Measurements from ENCODE around the gene DUSP16.

Gene DUSP16

DNA sequence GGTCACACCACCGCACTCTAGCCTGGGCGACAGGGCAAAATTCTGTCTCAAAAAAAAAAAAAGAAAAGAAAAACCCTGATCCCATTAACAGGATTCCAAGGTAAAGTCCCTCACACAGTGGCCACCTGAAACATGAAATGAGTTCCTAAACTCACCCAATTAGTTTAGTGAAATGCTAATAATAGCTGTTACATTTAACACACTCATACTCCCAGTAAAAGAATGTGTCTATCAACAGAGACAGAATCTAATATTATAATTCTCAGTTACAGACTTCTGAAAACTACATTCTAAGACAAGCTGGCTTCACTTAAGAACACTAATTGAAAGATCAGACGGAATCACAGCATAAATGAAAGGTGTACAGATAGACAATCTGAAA, 44.2 kb downstream of the DUSP16 start:
- Mint-ChIP-seq H3K27ac (no peak overlapping the region), H3K27me3 (no peaks in the 10 kb centered on the region), H3K4me1 (ENCODE audit: low read depth in 2 of 2) (peaks cover 4 to 6% of the 10 kb centered on the region in 2 donors), H3K9me3 (no peaks in the 10 kb centered on the region), H3K36me3 (ENCODE audit: insufficient read depth) (peaks cover 13% of the 10 kb centered on the region), H3K4me3 (no peak overlapping the region)
- ATAC-seq (replicated peaks) = no peak
- no peak for DNase-seq

DNA sequence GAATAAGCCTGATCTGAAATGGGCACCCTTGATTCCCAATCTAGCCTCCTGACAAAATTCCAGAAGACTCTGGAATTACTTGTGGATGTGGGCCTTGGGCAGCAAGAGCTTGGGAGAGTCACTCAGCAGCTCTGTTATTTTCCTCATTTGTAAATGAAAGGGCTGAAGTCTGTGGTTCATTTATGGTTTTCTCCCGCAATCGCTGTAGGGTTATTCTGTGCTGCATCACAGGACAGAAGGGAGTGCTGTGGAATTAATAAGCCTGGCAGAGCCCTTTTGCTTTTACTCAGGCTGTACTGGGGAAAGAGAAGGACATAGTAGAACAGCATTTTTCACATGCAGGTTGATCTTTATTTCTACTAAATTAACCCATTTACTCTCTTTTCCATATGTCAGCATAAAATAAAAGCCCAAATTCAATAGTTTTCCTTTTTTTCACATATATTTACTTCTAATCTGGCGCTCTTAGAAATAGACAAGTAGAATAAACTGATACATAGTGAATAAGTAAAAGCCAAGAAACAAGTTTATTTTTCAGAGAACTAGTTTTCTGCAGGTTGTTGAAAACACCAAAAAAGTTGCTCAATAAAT, 49.2 kb downstream of the DUSP16 start:
- no peak for ATAC-seq (replicated peaks)
- Mint-ChIP-seq H3K27me3 (no peaks in the 10 kb centered on the region), H3K9me3 (no peaks in the 10 kb centered on the region), H3K36me3 (ENCODE audit: insufficient read depth) (peaks cover 13% of the 10 kb centered on the region), H3K4me3 (no peak overlapping the region), H3K27ac (no peak overlapping the region), H3K4me1 (ENCODE audit: low read depth in 2 of 2) (peaks cover 0 to 4% of the 10 kb centered on the region in 2 donors)
- no peak for DNase-seq

DNA sequence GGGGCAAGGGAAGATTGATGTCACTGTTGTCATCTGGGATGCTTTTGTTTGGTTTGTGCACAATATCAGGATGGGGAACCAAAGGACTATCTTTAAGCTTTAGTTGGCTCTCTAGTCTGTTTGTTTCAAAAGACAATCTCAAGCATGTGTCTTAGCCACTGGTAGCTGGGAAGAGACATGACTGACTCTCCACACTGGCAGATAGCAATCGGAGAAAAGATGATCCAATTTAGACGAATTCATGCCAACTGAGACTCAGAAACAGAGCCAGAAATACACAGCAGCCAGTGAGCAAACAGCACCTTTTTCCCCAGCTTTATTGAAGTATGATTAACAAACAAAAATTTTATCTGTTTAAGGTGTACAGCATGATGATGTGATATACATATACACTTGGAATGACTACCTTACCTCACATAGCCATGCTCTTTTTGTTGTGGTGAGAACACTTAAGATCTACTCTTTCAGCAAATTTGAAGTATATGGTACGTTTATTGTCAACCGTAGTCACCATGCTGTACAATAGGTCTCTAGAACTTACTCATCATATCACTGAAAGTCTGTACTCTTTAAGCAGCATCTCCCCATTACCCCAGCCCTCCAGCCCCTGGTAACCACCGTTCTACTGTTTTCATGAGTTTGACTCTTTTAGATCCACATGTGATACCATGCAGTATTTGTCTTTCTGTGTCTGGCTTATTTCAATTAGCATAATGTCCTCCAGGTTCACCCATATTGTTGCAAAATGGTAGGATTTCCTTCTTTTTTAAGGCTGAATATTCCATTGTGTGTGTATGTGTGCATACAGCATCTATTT, 50.6 kb downstream of the DUSP16 start:
- Mint-ChIP-seq H3K4me1 (ENCODE audit: low read depth in 2 of 2) (peaks cover 0 to 4% of the 10 kb centered on the region in 2 donors), H3K27me3 (no peaks in the 10 kb centered on the region), H3K27ac (no peak overlapping the region), H3K36me3 (ENCODE audit: insufficient read depth) (peaks cover 2% of the 10 kb centered on the region), H3K9me3 (no peaks in the 10 kb centered on the region), H3K4me3 (no peak overlapping the region)
- DNase-seq (no peak), ATAC-seq (replicated peaks) (no peak)

DNA sequence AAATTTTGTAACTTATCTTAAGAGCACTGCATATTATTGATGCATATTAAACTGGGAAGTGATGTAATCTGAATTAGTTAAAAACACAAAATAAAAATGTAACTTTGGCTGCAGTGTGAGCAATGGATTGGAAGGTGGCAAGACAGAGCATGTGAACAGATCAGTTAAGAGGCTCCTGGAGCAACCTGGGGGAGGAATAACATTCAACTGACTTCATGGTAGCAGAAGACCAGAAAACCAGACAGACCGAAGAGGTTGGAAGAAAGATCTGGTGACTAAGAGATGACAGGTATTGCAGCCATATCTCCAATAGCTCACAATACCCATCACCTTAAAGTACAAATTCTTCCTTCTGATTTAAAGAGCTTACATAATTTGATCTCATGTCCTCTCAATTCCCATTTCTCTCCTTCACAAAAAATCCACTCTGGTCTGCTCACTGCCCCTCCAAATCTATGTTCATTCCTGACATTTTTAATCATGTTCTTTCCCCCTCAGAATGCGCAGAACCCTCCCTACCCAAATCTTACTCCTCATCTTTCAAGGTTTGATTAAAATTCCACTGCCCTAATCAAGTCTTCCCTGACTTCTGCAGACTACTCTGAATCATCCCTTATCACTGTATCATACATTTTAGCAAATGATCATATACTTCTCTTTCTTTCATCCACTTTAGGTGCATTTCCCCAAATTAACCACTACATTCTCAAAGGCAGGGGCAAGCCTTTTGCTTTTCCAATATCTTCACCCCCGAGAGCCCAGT, 51.5 kb downstream of the DUSP16 start:
- Mint-ChIP-seq H3K36me3 (ENCODE audit: insufficient read depth) (no peaks in the 10 kb centered on the region), H3K9me3 (no peaks in the 10 kb centered on the region), H3K27me3 (no peaks in the 10 kb centered on the region), H3K4me1 (ENCODE audit: low read depth in 2 of 2) (peaks cover under 1 to 9% of the 10 kb centered on the region in 2 donors), H3K27ac (no peak overlapping the region), H3K4me3 (no peak overlapping the region)
- no peak for ATAC-seq (replicated peaks)
- no peak for DNase-seq

DNA sequence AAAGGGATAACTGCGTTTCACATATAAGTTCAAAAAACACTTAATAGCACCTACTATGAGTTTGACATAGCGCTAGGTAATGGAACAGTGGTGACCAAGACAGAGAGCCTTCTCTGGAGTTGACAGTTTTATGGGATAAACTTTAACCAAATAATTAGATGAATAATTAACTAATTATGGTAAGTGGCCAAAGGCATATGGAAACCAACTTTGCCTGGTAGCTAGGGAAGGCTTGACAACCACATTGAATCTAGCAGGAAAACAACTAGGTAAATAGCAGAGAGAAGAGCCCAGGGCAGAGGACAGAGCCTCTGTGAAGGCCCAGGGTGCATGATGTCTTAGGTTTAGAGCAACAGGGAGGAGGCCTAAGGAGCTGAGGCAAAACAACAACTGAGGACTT, 52.1 kb downstream of the DUSP16 start:
- peaks cover 4 to 13% of the 10 kb centered on the region in 2 donors for H3K4me1 Mint-ChIP-seq (ENCODE audit: low read depth in 2 of 2)
- H3K27me3 Mint-ChIP-seq = no peaks in the 10 kb centered on the region
- H3K27ac Mint-ChIP-seq = no peak overlapping the region
- no peaks in the 10 kb centered on the region for H3K36me3 Mint-ChIP-seq (ENCODE audit: insufficient read depth)
- H3K4me3 Mint-ChIP-seq = no peak overlapping the region
- H3K9me3 Mint-ChIP-seq = no peaks in the 10 kb centered on the region
- no peak for ATAC-seq (replicated peaks)
- DNase-seq = no peak

DNA sequence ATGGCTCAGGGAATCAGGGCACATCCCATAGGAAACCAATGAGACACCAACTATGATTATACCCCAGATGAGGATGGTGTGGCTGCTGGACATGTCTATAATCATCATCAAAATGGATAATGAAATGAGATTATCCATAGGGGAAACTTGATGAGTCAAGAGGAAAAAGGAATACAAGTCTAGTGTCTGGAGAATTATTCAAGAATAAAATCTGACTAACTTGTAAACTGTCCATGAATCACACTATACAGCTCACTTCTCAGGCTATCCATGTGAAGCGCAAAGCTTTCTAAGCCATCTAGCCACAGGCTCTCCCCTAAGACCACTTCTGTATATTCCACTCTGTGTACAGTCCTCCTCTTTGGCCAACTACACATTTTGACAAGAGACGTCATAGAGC, 52.5 kb downstream of the DUSP16 start:
- Mint-ChIP-seq H3K36me3 (ENCODE audit: insufficient read depth) (no peaks in the 10 kb centered on the region), H3K27me3 (no peaks in the 10 kb centered on the region), H3K9me3 (no peaks in the 10 kb centered on the region), H3K4me3 (no peak overlapping the region), H3K27ac (no peak overlapping the region), H3K4me1 (ENCODE audit: low read depth in 2 of 2) (peaks cover 4 to 17% of the 10 kb centered on the region in 2 donors)
- no peak for ATAC-seq (replicated peaks)
- DNase-seq = no peak

DNA sequence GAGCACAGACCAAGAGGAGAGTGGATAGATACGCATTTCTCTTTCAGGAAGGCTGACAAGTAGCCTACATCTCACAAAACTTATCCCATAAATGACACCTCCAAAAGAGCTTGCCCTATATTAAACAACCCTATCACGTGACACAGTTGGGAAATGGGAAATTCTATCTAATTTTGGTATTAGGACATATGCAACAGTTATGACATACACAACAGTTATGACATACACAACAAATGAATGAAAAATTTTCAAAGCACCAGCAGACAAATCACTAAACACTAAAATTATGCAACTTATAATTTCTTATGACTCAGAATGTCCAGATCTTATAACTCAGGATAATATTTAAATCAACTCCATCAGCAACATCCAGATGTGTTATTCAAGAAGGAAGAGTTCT, 54.1 kb downstream of the DUSP16 start:
- Mint-ChIP-seq H3K4me3 (no peak overlapping the region), H3K27me3 (no peaks in the 10 kb centered on the region), H3K4me1 (ENCODE audit: low read depth in 2 of 2) (peaks cover 6 to 20% of the 10 kb centered on the region in 2 donors), H3K27ac (no peak overlapping the region), H3K9me3 (no peaks in the 10 kb centered on the region), H3K36me3 (ENCODE audit: insufficient read depth) (no peaks in the 10 kb centered on the region)
- DNase-seq (no peak), ATAC-seq (replicated peaks) (no peak)

DNA sequence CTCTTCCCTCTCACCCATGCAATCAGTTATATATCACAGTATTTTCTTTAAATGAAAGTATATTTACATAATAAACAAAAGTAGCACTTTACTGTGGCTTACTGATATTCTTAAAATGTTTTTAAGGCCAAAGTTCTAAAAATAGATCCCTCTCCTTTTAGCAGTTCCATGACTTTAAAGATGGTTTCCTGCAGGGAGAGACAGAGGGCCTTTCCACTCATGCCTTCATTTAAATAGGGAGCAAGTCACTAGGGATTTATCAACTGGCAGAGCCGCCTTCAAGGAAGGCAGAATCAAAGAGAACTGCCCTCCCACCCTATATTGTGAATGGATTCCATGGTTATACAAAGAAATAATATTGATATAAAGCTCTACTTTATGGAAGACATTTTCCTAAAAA, 55.5 kb downstream of the DUSP16 start:
- H3K27me3 Mint-ChIP-seq = no peaks in the 10 kb centered on the region
- no peak overlapping the region for H3K4me3 Mint-ChIP-seq
- ATAC-seq (replicated peaks) (no peak), DNase-seq (no peak)
- H3K4me1 Mint-ChIP-seq (ENCODE audit: low read depth in 2 of 2) = peaks cover 14 to 26% of the 10 kb centered on the region in 2 donors
- H3K36me3 Mint-ChIP-seq (ENCODE audit: insufficient read depth) = peaks cover 8% of the 10 kb centered on the region
- H3K27ac Mint-ChIP-seq = peak overlapping the region in 1 of 2 donors; percentile 15
- no peaks in the 10 kb centered on the region for H3K9me3 Mint-ChIP-seq

DNA sequence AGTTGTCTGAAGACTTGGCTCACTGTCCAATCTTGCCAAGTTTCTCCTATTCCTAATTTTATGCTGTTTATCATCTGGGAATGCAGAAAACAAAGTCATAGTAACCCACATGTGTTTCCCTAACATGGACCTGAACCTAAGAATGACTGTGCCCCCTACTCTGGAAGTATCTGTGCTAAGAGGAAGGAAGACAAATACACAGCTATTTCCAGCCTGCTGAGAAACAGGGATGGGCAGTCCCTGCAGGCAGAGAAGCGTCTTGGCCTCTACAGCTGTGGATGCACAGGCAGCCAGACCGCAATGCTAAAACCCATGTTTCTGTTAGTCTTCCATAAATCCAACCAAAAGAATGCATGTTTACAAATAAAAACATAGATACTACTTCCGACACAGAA, 56.2 kb downstream of the DUSP16 start:
- Mint-ChIP-seq H3K9me3 (no peaks in the 10 kb centered on the region), H3K4me3 (no peak overlapping the region), H3K27ac (peak overlapping the region; percentile 15 to 48), H3K4me1 (ENCODE audit: low read depth in 2 of 2) (peaks cover 14 to 26% of the 10 kb centered on the region in 2 donors), H3K36me3 (ENCODE audit: insufficient read depth) (peaks cover 8% of the 10 kb centered on the region), H3K27me3 (no peaks in the 10 kb centered on the region)
- no peak for DNase-seq
- ATAC-seq (replicated peaks) = no peak

DNA sequence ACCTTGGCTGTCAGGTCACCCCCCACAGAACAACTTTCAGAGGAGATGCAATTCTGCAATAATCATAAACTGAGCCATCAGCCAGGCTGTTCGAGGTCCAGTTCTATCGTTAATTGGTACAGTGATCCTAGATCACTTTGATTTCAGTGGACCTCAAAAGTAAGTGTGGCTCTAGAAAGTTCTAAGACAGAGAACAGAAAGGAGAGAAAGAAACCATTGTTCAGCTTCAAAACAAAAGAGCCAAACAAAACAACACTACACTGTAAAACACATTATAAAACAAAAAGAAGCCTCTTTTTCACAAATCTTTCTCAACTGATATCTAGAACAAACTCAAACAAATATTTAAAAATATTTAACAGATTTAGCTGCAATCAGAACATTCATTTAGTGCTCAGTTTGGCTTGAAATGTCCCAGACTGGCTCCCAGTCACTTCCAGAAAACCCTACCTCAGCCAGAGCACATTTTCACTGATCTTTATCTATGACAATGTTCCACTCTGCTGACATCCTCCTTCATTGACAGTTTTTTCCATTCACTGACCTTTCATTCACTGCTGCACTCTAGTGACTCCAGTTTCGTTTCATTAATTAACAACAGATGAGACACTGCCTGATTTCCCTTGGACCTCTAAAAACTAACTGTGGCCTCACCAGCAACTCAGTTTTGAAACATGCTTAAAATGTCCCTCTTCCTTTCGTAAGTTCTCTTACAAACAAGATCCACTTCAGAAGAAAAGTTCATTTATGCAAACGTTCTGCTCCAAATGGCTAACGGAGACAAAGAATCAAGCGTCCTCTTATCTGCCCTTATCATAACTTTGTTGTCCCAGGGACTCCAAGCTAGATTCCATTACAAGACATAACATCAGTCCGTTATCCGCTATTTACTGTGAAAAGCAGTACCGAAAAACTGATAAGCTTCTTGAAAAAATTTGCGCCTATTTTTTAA, 56.8 kb downstream of the DUSP16 start:
- Mint-ChIP-seq H3K27me3 (no peaks in the 10 kb centered on the region), H3K4me1 (ENCODE audit: low read depth in 2 of 2) (peaks cover 14 to 30% of the 10 kb centered on the region in 2 donors), H3K27ac (peak overlapping the region; percentile 15 to 48), H3K36me3 (ENCODE audit: insufficient read depth) (peaks cover 8% of the 10 kb centered on the region), H3K4me3 (no peak overlapping the region), H3K9me3 (no peaks in the 10 kb centered on the region)
- ATAC-seq (replicated peaks) (no peak), DNase-seq (no peak)

DNA sequence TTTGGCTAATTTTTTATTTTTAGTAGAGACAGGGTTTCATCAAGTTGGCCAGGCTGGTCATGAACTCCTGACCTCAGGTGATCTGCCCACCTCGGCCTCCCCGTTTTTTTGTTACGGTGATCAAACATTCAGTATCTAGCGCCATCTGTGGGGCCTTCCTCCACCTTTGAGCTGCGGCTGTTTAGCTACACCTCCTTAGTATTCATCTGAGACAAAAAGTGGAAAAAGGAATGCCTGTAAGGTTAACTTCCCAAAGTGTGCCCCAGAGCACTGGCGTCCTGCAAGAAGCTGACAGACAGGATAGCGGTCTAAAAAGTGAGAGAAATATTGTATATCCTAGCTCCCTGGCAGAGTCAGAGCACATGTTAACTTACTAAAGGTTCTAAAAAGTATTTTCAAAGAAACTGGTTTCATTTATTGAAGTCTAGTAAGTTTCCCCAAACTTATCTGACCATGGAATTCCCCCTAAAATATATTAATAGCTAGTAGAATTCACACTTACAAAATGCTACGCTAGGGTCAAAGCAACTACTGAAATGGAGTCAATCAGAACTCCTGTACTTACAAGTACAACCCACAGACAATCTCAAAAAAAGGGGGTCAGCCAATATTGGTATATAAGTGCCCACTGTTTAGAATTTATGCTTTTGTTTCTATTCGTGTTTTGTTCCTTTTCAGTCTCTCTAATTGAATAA, 59.1 kb downstream of the DUSP16 start:
- Mint-ChIP-seq H3K9me3 (no peaks in the 10 kb centered on the region), H3K27me3 (no peaks in the 10 kb centered on the region), H3K36me3 (ENCODE audit: insufficient read depth) (peaks cover 8% of the 10 kb centered on the region), H3K27ac (peak overlapping the region; percentile 80 to 88), H3K4me3 (peak overlapping the region; percentile 26 to 54), H3K4me1 (ENCODE audit: low read depth in 2 of 2) (peaks cover 16 to 26% of the 10 kb centered on the region in 2 donors)
- peak; percentile 66 for ATAC-seq (replicated peaks)
- peak; percentile 30 to 44 (median 41) for DNase-seq

DNA sequence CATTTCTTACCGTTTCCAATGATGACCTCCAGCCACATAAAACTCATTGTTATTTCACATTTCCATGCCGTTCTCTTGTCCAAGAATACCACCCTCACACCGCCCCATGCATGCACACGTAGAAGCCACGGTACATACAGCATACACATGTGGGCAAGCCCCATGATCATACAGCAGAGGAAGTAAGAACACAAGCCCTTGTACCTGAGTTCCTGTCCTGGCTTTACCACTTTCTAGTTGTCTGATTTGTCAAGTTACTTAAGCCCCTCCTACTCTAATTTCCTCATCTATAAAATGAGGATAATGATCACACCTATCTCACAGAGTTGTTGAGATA, 59.9 kb downstream of the DUSP16 start:
- H3K4me3 Mint-ChIP-seq = peak overlapping the region in 1 of 2 donors; percentile 54
- H3K9me3 Mint-ChIP-seq = no peaks in the 10 kb centered on the region
- H3K36me3 Mint-ChIP-seq (ENCODE audit: insufficient read depth) = peaks cover 8% of the 10 kb centered on the region
- peak; percentile 72 for ATAC-seq (replicated peaks)
- no peak for DNase-seq
- H3K27ac Mint-ChIP-seq = peak overlapping the region; percentile 80 to 88
- H3K4me1 Mint-ChIP-seq (ENCODE audit: low read depth in 2 of 2) = peaks cover 17 to 26% of the 10 kb centered on the region in 2 donors
- H3K27me3 Mint-ChIP-seq = no peaks in the 10 kb centered on the region

Measured in effector memory CD8-positive, alpha-beta T cell (primary cell).